ENCODE measurements around the gene KANK3. TPM values are rescaled to one million over a fixed set of nuclear protein-coding genes. Genes with fewer than 3 reads are reported as not detected.

The KANK3 gene
- total and polyA plus RNA-seq, 2 of the 8 experiments (the other 6 are each of a cell fraction or from before 2014, with no cell fraction given) = 2.5 to 4.2 TPM

GRCh38 chr19:8307965-8308866 lies 34.8 kb downstream of the KANK3 start, which contains the start of gene CD320 (continued):
- no peak for TF ChIP-seq SIRT6 (IDR thresholded peaks at IDR 0.05; ENCODE audit: low read length)
- TF ChIP-seq TAF1 (IDR thresholded peaks at IDR 0.05; ENCODE audit: low read depth, low read length) = peak; percentile 60
- no peak for TF ChIP-seq RAD21 (IDR thresholded peaks at IDR 0.05 in 1 of 2, conservative IDR thresholded peaks at IDR 0.05 in 1 of 2; ENCODE audit: low read depth in 2 of 2, low read length in 2 of 2)
- TF ChIP-seq ZNF274 (IDR thresholded peaks at IDR 0.05; ENCODE audit: borderline replicate concordance, extremely low read depth, low read length) = no peak
- no peak for TF ChIP-seq KDM5A (IDR thresholded peaks at IDR 0.05; ENCODE audit: low read length)
- TF ChIP-seq CREB1 (IDR thresholded peaks at IDR 0.05) = peak; percentile 49; the same call in 1 of the 2 replicates
- no peak for TF ChIP-seq EZH2 (IDR thresholded peaks at IDR 0.05; ENCODE audit: low read depth, low read length, severe bottlenecking)
- no peak for TF ChIP-seq TCF12 (IDR thresholded peaks at IDR 0.05; ENCODE audit: low read depth, low read length)
- no peak for TF ChIP-seq RXRA (IDR thresholded peaks at IDR 0.05; ENCODE audit: insufficient read depth, low read depth, low read length)
- TF ChIP-seq BRCA1 (IDR thresholded peaks at IDR 0.05; ENCODE audit: low read depth, low read length) = peak; percentile 62
- peak; percentile 97 for TF ChIP-seq MAFK (IDR thresholded peaks at IDR 0.05; ENCODE audit: low read depth, low read length)
- peak; percentile 82 for TF ChIP-seq CHD2 (IDR thresholded peaks at IDR 0.05; ENCODE audit: low read length)
- no peak for TF ChIP-seq JUND (IDR thresholded peaks at IDR 0.05; ENCODE audit: low read length)
- peak; percentile 52; the same call in 1 of the 2 replicates for TF ChIP-seq EGR1 (IDR thresholded peaks at IDR 0.05; ENCODE audit: borderline replicate concordance, low read depth, low read length)
- TF ChIP-seq TBP (IDR thresholded peaks at IDR 0.05; ENCODE audit: low read depth, low read length) = peak; percentile 31; the same call in 1 of the 2 replicates
- TF ChIP-seq BACH1 (IDR thresholded peaks at IDR 0.05; ENCODE audit: low read length) = peak; percentile 67; the same call in 1 of the 2 replicates
- TF ChIP-seq ATF3 (IDR thresholded peaks at IDR 0.05; ENCODE audit: insufficient read depth, low read depth, low read length) = 0 out of 2 replicates have a peak, but pooled peaks have one; percentile 30
- TF ChIP-seq MAX (IDR thresholded peaks at IDR 0.05) = peak; percentile 96
- TF ChIP-seq FOSL1 (IDR thresholded peaks at IDR 0.05; ENCODE audit: insufficient read depth, low read depth, low read length) = no peak
- TF ChIP-seq SUZ12 (IDR thresholded peaks at IDR 0.05; ENCODE audit: low read length) = no peak
- TF ChIP-seq EP300 (IDR thresholded peaks at IDR 0.05; ENCODE audit: borderline replicate concordance in 1 of 2, low read depth in 2 of 2, low read length in 2 of 2) = no peak
- peak; percentile 23; the same call in 1 of the 2 replicates for TF ChIP-seq SP1 (IDR thresholded peaks at IDR 0.05; ENCODE audit: low read depth, low read length)
